ENCODE results near the gene SART1.
"Not testable (repeated sequence)": the region's sequence is repeated elsewhere in the genome, so short reads cannot be mapped to it uniquely, and the experiment has no call there.

Gene SART1

DNA sequence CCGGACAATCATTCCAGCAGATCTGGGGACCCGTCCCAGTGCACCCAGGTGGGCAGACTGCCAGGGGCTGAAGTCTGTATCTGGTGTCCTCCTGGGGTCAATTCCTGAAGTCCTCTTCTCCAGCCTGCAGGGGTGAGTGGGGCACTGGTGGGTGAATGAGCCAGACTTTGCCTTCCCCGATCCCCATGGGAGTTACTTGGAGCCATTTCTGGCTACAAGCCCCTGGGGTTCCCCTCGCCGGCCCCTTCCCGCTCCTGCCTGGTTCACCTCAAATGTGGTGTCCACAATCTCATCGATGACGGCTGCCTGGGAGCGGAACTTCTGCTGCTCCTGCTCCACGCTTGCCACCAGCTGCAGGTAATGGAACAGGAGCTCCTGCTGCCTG is 55.3 kb downstream of the SART1 start:
- Histone ChIP-seq H3K36me3 (ENCODE audit: control insufficient read depth, insufficient read depth, low read length) (no peaks in the 10 kb centered on the region), H3K4me1 (ENCODE audit: control insufficient read depth, insufficient read depth, low read length) (no peaks in the 10 kb centered on the region), H3K9me3 (ENCODE audit: control insufficient read depth, low read length) (no peaks in the 10 kb centered on the region), H3K27me3 (ENCODE audit: control insufficient read depth, insufficient read depth, low read length) (peaks cover 22% of the 10 kb centered on the region), H3K4me3 (ENCODE audit: low read length) (no peak overlapping the region), H3K9ac (ENCODE audit: low read length) (no peak overlapping the region)

- H3K36me3 ChIP-seq (ENCODE audit: control insufficient read depth, insufficient read depth, low read length) = no peaks in the 10 kb centered on the region
- H3K4me1 ChIP-seq (ENCODE audit: control insufficient read depth, insufficient read depth, low read length) = peaks cover 2% of the 10 kb centered on the region
- H3K27me3 ChIP-seq (ENCODE audit: control insufficient read depth, insufficient read depth, low read length) = peaks cover 21% of the 10 kb centered on the region
- H3K9me3 ChIP-seq (ENCODE audit: control insufficient read depth, low read length) = no peaks in the 10 kb centered on the region
- no peak overlapping the region for H3K9ac ChIP-seq (ENCODE audit: low read length)
- H3K4me3 ChIP-seq (ENCODE audit: low read length) = no peak overlapping the region
Observed at GRCh38 chr11:66017321-66017720, 55.8 kb downstream of the SART1 start.

GRCh38 chr11:66020212-66020611 is 58.7 kb downstream of the SART1 start:
- Histone ChIP-seq H3K9me3 (ENCODE audit: control insufficient read depth, low read length) (no peaks in the 10 kb centered on the region), H3K9ac (ENCODE audit: low read length) (no peak overlapping the region), H3K4me1 (ENCODE audit: control insufficient read depth, insufficient read depth, low read length) (peaks cover 7% of the 10 kb centered on the region), H3K27me3 (ENCODE audit: control insufficient read depth, insufficient read depth, low read length) (peaks cover 20% of the 10 kb centered on the region), H3K36me3 (ENCODE audit: control insufficient read depth, insufficient read depth, low read length) (no peaks in the 10 kb centered on the region), H3K4me3 (ENCODE audit: low read length) (no peak overlapping the region)

DNA sequence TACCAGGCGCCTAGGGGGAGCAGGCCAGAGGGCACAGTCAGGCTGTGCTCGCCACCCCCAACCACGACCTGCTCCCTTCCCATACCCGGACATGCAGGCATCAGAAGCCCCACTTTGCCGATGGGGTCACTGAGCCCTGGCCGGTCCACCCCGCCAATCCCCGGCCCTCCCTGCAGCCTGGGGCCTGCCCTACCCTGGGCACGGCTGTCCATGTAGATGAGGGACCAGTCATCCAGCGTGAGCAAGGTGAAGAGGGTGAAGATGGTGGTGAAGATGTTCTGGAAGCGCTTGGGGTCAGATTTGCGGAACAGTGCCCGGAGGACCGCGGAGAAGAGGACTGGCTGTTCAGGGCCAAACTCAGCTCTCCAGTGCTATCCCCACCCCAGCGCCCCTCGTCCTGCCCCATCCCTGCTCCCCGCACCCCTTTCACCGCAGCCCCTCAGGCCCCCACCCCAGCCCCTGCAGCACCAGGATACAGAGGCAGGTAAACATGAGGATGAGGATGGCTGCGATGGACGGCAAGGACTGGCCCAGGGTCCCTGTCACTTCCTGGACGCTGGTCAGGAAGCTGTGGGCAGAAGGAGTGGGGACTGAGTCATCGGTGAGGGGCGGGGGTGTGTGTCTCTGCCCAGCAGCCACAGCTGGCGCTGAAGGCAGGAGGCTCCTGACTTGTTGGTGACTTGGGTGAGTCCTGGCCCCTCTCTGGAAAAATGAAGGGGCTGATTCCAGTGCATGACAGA is 59.3 kb downstream of the SART1 start:
- Histone ChIP-seq H3K9me3 (ENCODE audit: control insufficient read depth, low read length) (no peaks in the 10 kb centered on the region), H3K27me3 (ENCODE audit: control insufficient read depth, insufficient read depth, low read length) (peaks cover 20% of the 10 kb centered on the region), H3K36me3 (ENCODE audit: control insufficient read depth, insufficient read depth, low read length) (no peaks in the 10 kb centered on the region), H3K4me3 (ENCODE audit: low read length) (no peak overlapping the region), H3K4me1 (ENCODE audit: control insufficient read depth, insufficient read depth, low read length) (peaks cover 7% of the 10 kb centered on the region), H3K9ac (ENCODE audit: low read length) (no peak overlapping the region)

- Histone ChIP-seq H3K27me3 (ENCODE audit: control insufficient read depth, insufficient read depth, low read length) (peaks cover 20% of the 10 kb centered on the region), H3K36me3 (ENCODE audit: control insufficient read depth, insufficient read depth, low read length) (no peaks in the 10 kb centered on the region), H3K9me3 (ENCODE audit: control insufficient read depth, low read length) (no peaks in the 10 kb centered on the region), H3K4me3 (ENCODE audit: low read length) (no peak overlapping the region), H3K9ac (ENCODE audit: low read length) (no peak overlapping the region), H3K4me1 (ENCODE audit: control insufficient read depth, insufficient read depth, low read length) (peaks cover 7% of the 10 kb centered on the region)
Observed at GRCh38 chr11:66022401-66023185, 61.1 kb downstream of the SART1 start.

GRCh38 chr11:66023186-66023440 is 61.6 kb downstream of the SART1 start:
- not testable (repeated sequence) for H3K36me3 ChIP-seq (ENCODE audit: control insufficient read depth, insufficient read depth, low read length); H3K4me3 ChIP-seq (ENCODE audit: low read length); H3K9me3 ChIP-seq (ENCODE audit: control insufficient read depth, low read length); H3K9ac ChIP-seq (ENCODE audit: low read length); H3K4me1 ChIP-seq (ENCODE audit: control insufficient read depth, insufficient read depth, low read length)
- peaks cover 20% of the 10 kb centered on the region for H3K27me3 ChIP-seq (ENCODE audit: control insufficient read depth, insufficient read depth, low read length)

GRCh38 chr11:66026017-66026529 is 64.5 kb downstream of the SART1 start, which contains the start of gene CATSPER1:
CATSPER1 (minus strand) TSS chr11:66026479; CDS start chr11:66026379, 100 bp downstream.
- Histone ChIP-seq H3K36me3 (ENCODE audit: control insufficient read depth, insufficient read depth, low read length) (no peaks in the 10 kb centered on the region), H3K4me1 (ENCODE audit: control insufficient read depth, insufficient read depth, low read length) (peaks cover 7% of the 10 kb centered on the region)

More at GRCh38 chr11:66026017-66026529, 64.5 kb downstream of the SART1 start, which contains the start of gene CATSPER1:
- H3K9ac ChIP-seq (ENCODE audit: low read length) = no peak within 1 kb of the TSS
- H3K9me3 ChIP-seq (ENCODE audit: control insufficient read depth, low read length) = no peaks in the 10 kb centered on the region
- no peak within 1 kb of the TSS for H3K4me3 ChIP-seq (ENCODE audit: low read length)
- peaks cover 20% of the 10 kb centered on the region for H3K27me3 ChIP-seq (ENCODE audit: control insufficient read depth, insufficient read depth, low read length)

All from mucosa of stomach (tissue), 1 donor.